ENCODE measurements around the gene C2CD2. TPM values are rescaled to one million over a fixed set of nuclear protein-coding genes. Genes with fewer than 3 reads are reported as not detected.

Gene C2CD2
- polyA plus RNA-seq, 1 of the 3 experiments (the other 2 are of a cell fraction): 9.7 TPM

DNA sequence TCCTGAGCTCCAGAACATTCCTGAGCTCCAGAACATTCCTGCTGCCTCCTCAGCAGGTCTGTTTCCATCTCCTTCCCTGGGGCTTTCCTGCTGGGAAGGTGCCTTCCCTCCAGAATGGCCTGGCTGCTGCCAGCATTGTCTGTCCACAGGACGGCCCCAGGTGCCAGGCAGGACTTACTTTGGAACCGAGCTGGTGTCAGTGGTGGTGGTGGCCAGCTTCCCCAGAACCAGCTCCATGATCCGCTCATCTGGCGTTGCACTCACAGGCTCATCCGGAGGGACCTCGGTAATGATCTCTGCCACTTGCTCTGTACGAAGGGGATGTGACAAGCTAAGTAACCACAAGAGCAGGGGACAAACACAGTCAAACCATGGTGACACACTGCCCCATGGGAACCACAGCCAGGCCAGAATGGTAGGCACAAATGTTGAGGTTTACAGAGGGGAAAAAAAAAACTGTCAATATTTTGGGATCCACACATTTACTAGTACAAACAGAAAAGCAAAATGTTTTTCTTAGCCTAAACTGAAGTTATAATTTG, 116.0 kb downstream of the C2CD2 start:
- ChIA-PET POLR2A (no interaction called here), CTCF (interaction anchor here (0.7 to 1.6 kb wide), 3 partner anchors 15 to 51 kb away, joined by 3 to 8 read pairs (median 4); no protein-coding TSS in a partner anchor)
- Histone ChIP-seq H3K9ac (no peak overlapping the region), H3K9me2 (no peaks in the 10 kb centered on the region), H3K4me2 (no peak overlapping the region), H3K9me3 (peaks cover 5% of the 10 kb centered on the region; the same call in 1 of the 2 replicates), H3K27ac (ENCODE audit: low read depth in 2 of 2, low read length in 1 of 2) (no peak overlapping the region), H3F3A (replicated peaks; ENCODE audit: insufficient read depth) (no peaks in the 10 kb centered on the region), H4K20me1 (ENCODE audit: insufficient read depth) (no peaks in the 10 kb centered on the region), H3K36me3 (replicated peaks in 1 of 2; ENCODE audit: control insufficient read depth in 1 of 2, insufficient read depth in 2 of 2, low read length in 1 of 2) (peaks cover 25 to 39% of the 10 kb centered on the region in 2 experiments), H3K79me2 (ENCODE audit: insufficient read depth) (no peaks in the 10 kb centered on the region), H3K4me3 (ENCODE audit: low read depth in 2 of 2, low read length in 1 of 2) (no peak overlapping the region), H3K4me1 (ENCODE audit: control insufficient read depth in 1 of 2, insufficient read depth in 2 of 2, low read depth in 1 of 2, low read length in 1 of 2) (no peaks in the 10 kb centered on the region), H3K27me3 (ENCODE audit: insufficient read depth) (no peaks in the 10 kb centered on the region), H2AFZ (ENCODE audit: low read depth) (no peak overlapping the region)
- TF ChIP-seq POLR2AphosphoS5 (IDR thresholded peaks at IDR 0.05; ENCODE audit: low read depth, low read length) (no peak), SMC3 (IDR thresholded peaks at IDR 0.05; ENCODE audit: low read depth, low read length) (no peak), FOXJ3 (CRISPR knock-in tag; IDR thresholded peaks at IDR 0.05) (no peak), YY1 (IDR thresholded peaks at IDR 0.05; ENCODE audit: low read depth) (no peak), TAF1 (IDR thresholded peaks at IDR 0.05; ENCODE audit: borderline replicate concordance, low read depth, low read length) (no peak), NFIC (IDR thresholded peaks at IDR 0.05; ENCODE audit: borderline replicate concordance) (no peak), EP300 (IDR thresholded peaks at IDR 0.05; ENCODE audit: borderline replicate concordance in 1 of 2, low read depth in 1 of 2, low read length in 1 of 2) (no peak), RCOR1 (IDR thresholded peaks at IDR 0.05; ENCODE audit: low read length) (no peak), REST (IDR thresholded peaks at IDR 0.05; ENCODE audit: low read depth, low read length) (no peak), RXRA (IDR thresholded peaks at IDR 0.05; ENCODE audit: borderline replicate concordance, low read depth) (no peak), SIN3A (IDR thresholded peaks at IDR 0.05; ENCODE audit: borderline replicate concordance, low read depth, low read length) (no peak), MEF2A (IDR thresholded peaks at IDR 0.05; ENCODE audit: borderline replicate concordance, low read depth) (no peak), JUND (IDR thresholded peaks at IDR 0.05) (no peak), GABPA (IDR thresholded peaks at IDR 0.05; ENCODE audit: low read depth) (no peak), FOSL2 (IDR thresholded peaks at IDR 0.05; ENCODE audit: borderline replicate concordance, low read depth) (no peak), CHD2 (IDR thresholded peaks at IDR 0.05; ENCODE audit: low read length, partially characterized antibody) (no peak), PBX3 (IDR thresholded peaks at IDR 0.05) (no peak), USF1 (IDR thresholded peaks at IDR 0.05; ENCODE audit: borderline replicate concordance, low read depth) (no peak)
- TF ChIP-seq, protein P1, sequence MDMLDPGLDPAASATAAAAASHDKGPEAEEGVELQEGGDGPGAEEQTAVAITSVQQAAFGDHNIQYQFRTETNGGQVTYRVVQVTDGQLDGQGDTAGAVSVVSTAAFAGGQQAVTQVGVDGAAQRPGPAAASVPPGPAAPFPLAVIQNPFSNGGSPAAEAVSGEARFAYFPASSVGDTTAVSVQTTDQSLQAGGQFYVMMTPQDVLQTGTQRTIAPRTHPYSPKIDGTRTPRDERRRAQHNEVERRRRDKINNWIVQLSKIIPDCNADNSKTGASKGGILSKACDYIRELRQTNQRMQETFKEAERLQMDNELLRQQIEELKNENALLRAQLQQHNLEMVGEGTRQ (IDR thresholded peaks at IDR 0.05; ENCODE audit: borderline replicate concordance, low read depth, low read length): no peak
- 98% methylated on average over 7 of the region's 7 CpGs for WGBS (ENCODE audit: low lambda C conversion rate)
- no peak for DNase-seq
